SK-N-SH (cell line): Measurements from ENCODE around the gene SPACA6. TPM values are rescaled to one million over a fixed set of nuclear protein-coding genes. Genes with fewer than 3 reads are reported as not detected.

Experiments
- CTCF ChIA-PET: fragments of 300-600, 350-600 bp; formaldehyde crosslinking; extraction: SDS; loops from one replicate; lab custom pipeline; 2021; lab: Yijun Ruan, JAX
- POLR2A ChIA-PET: fragments of 350-600 bp; sonication (Branson Sonifier 250); formaldehyde crosslinking; extraction: SDS; loops from one replicate; lab custom pipeline; 2020; ENCODE audit warnings: antibody characterized with exemption, inconsistent platforms; lab: Yijun Ruan, JAX
- DNase-seq: peaks from one replicate; pipeline ENCODE4 v3.0.0; 2012
- H2AFZ ChIP-seq: fragments of 200-600 bp; sonication (generic); 2 replicates; pipeline ENCODE4 v1.8.1; 2016; ENCODE audit warnings: antibody characterized with exemption, mild to moderate bottlenecking, low read depth
- H3F3A ChIP-seq: fragments of 200-600 bp; sonication (generic); replicated peaks from 2 replicates; pipeline ENCODE3; 2016; ENCODE audit warnings: antibody characterized with exemption, mild to moderate bottlenecking; ENCODE audit not compliant: insufficient read depth
- H3K27ac ChIP-seq, 2 experiments: fragments of 200-500 bp in 1 of 2; fragments of 200-600 bp in 1 of 2; sonication (Bioruptor generic) in 1 of 2; sonication (generic), shearing (Covaris generic) in 1 of 2; 2 replicates each; pipeline versions ENCODE4 v1.5.1 to v1.6.1; 2014 to 2016; ENCODE audit warnings: low read depth in 2 of 2, inconsistent platforms in 1 of 2, low read length in 1 of 2, mild to moderate bottlenecking in 1 of 2, mixed read lengths in 1 of 2
- H3K27me3 ChIP-seq: fragments of 200-600 bp; sonication (generic), shearing (Covaris generic); 2 replicates; pipeline ENCODE4 v1.6.1; 2016; ENCODE audit warnings: mixed run types; ENCODE audit not compliant: insufficient read depth
- H3K36me3 ChIP-seq, 2 experiments: fragments of 200-500 bp in 1 of 2; fragments of 200-600 bp in 1 of 2; sonication (Bioruptor generic) in 1 of 2; sonication (generic) in 1 of 2; replicated peaks in 1 of 2; 2 replicates each; pipeline versions ENCODE3 to v1.5.1; 2014 to 2016; ENCODE audit warnings: low read length in 1 of 2, mild to moderate bottlenecking in 1 of 2; ENCODE audit not compliant: insufficient read depth in 2 of 2, control insufficient read depth in 1 of 2
- H3K4me1 ChIP-seq, 2 experiments: fragments of 200-500 bp in 1 of 2; fragments of 200-600 bp in 1 of 2; sonication (Bioruptor generic) in 1 of 2; sonication (generic), shearing (Covaris generic) in 1 of 2; 2 replicates each; pipeline versions ENCODE4 v1.5.1 to v1.6.1; 2014 to 2016; ENCODE audit warnings: low read depth in 1 of 2, low read length in 1 of 2, mixed run types in 1 of 2; ENCODE audit not compliant: insufficient read depth in 2 of 2, control insufficient read depth in 1 of 2
- H3K4me2 ChIP-seq: fragments of 200-600 bp; sonication (generic), shearing (Covaris generic); 2 replicates; pipeline ENCODE4 v1.6.1; 2017; ENCODE audit warnings: mixed run types
- H3K4me3 ChIP-seq, 2 experiments: fragments of 200-500 bp in 1 of 2; fragments of 200-600 bp in 1 of 2; sonication (Bioruptor generic) in 1 of 2; sonication (generic), shearing (Covaris generic) in 1 of 2; 2 replicates each; pipeline versions ENCODE4 v1.5.1 to v1.8.1; 2014 to 2016; ENCODE audit warnings: low read depth in 2 of 2, inconsistent platforms in 1 of 2, low read length in 1 of 2, mild to moderate bottlenecking in 1 of 2, mixed read lengths in 1 of 2, moderate library complexity in 1 of 2
- H3K79me2 ChIP-seq: fragments of 200-600 bp; sonication (generic); 2 replicates; pipeline ENCODE4 v1.8.1; 2017; ENCODE audit warnings: mild to moderate bottlenecking; ENCODE audit not compliant: insufficient read depth
- H3K9ac ChIP-seq: fragments of 200-600 bp; sonication (generic); 2 replicates; pipeline ENCODE4 v1.6.1; 2017; ENCODE audit warnings: mixed run types
- H3K9me2 ChIP-seq: fragments of 200-600 bp; sonication (generic); 2 replicates; pipeline ENCODE4 v1.6.1; 2017; ENCODE audit warnings: mixed run types
- H3K9me3 ChIP-seq: fragments of 200-600 bp; sonication (generic); 2 replicates; pipeline ENCODE4 v1.6.1; 2017; ENCODE audit warnings: mixed run types, mild to moderate bottlenecking, moderate library complexity
- H4K20me1 ChIP-seq: fragments of 200-600 bp; sonication (generic); 2 replicates; pipeline ENCODE4 v1.6.1; 2017; ENCODE audit warnings: mild to moderate bottlenecking, mixed run types; ENCODE audit not compliant: insufficient read depth
- ELF1 ChIP-seq: IDR thresholded peaks from 2 replicates; pipeline ENCODE4 v1.4.0; 2012
- FOSL2 ChIP-seq: IDR thresholded peaks from 2 replicates; pipeline ENCODE4 v1.4.0; 2012; ENCODE audit warnings: low read depth, mild to moderate bottlenecking, moderate library complexity, borderline replicate concordance
- FOXJ3 ChIP-seq: sonication (generic); formaldehyde crosslinking; IDR thresholded peaks from 2 replicates; pipeline ENCODE4 v1.5.1; 2020; ENCODE audit warnings: mild to moderate bottlenecking, missing genetic modification reagents
- GABPA ChIP-seq: IDR thresholded peaks from 2 replicates; pipeline ENCODE4 v1.4.0; 2012; ENCODE audit warnings: low read depth, mild to moderate bottlenecking
- GATA2 ChIP-seq: sonication (generic); formaldehyde crosslinking; IDR thresholded peaks from 2 replicates; pipeline ENCODE4 v1.5.0; 2020; ENCODE audit warnings: mild to moderate bottlenecking, missing genetic modification reagents
- JUND ChIP-seq: IDR thresholded peaks from 2 replicates; pipeline ENCODE4 v1.4.0; 2012
- MEF2A ChIP-seq: IDR thresholded peaks from 2 replicates; pipeline ENCODE4 v1.4.0; 2012; ENCODE audit warnings: low read depth, borderline replicate concordance
- NFIC ChIP-seq: IDR thresholded peaks from 2 replicates; pipeline ENCODE4 v1.4.0; 2012; ENCODE audit warnings: borderline replicate concordance
- NRF1 ChIP-seq: IDR thresholded peaks from 2 replicates; pipeline ENCODE4 v1.6.1; 2012; ENCODE audit warnings: low read depth, mild to moderate bottlenecking, low read length
- RAD21 ChIP-seq: IDR thresholded peaks from 2 replicates; pipeline ENCODE4 v1.6.1; 2012; ENCODE audit warnings: mild to moderate bottlenecking, low read length
- RCOR1 ChIP-seq: fragments of 150-350 bp; IDR thresholded peaks from 2 replicates; pipeline ENCODE4 v1.6.1; 2017; ENCODE audit warnings: antibody characterized with exemption, low read length
- TAF1 ChIP-seq: IDR thresholded peaks from 2 replicates; pipeline ENCODE4 v1.6.1; 2012; ENCODE audit warnings: low read depth, mild to moderate bottlenecking, low read length, moderate library complexity, borderline replicate concordance
- YY1 ChIP-seq: IDR thresholded peaks from 2 replicates; pipeline ENCODE4 v1.4.0; 2012; ENCODE audit warnings: low read depth, mild to moderate bottlenecking
- WGBS: methylation state at CpG from one replicate; pipeline ENCODE4 v1.1.6; 2017; ENCODE audit warnings: low lambda C conversion rate; 5-methylcytosine and 5-hydroxymethylcytosine counted together
- polyA plus RNA-seq, 3 experiments: library from polyadenylated mRNA; depleted of rRNA; stranded (reverse); fragments of >200 nt; gene quantifications; 2 replicates each; pipeline ENCODE4 v1.2.3, GENCODE V29; 2012
- TF ChIP-seq, protein P1 (sequence below): fragments of 150-350 bp; IDR thresholded peaks from 2 replicates; pipeline ENCODE4 v1.6.1; 2017; ENCODE audit warnings: antibody characterized with exemption, low read length, low read depth, borderline replicate concordance
- TF ChIP-seq, protein P2 (sequence below): IDR thresholded peaks from 2 replicates; pipeline ENCODE4 v1.4.0; 2012; ENCODE audit warnings: low read depth, borderline replicate concordance
- TF ChIP-seq, protein P3 (sequence below): IDR thresholded peaks from 2 replicates; pipeline ENCODE4 v1.4.0; 2012; ENCODE audit warnings: low read depth, borderline replicate concordance
- TF ChIP-seq, protein P4 (sequence below): fragments of 150-350 bp; IDR thresholded peaks from 2 replicates; pipeline ENCODE4 v1.6.1; 2016; ENCODE audit warnings: mild to moderate bottlenecking, low read depth, low read length

SPACA6 gene
- polyA plus RNA-seq, 1 of the 3 experiments (the other 2 are of a cell fraction) = 15.8 TPM

- H3F3A ChIP-seq = peaks cover 6% of the 10 kb centered on the region
- H3K27ac ChIP-seq = no peak overlapping the region
- no peak overlapping the region for H3K4me2 ChIP-seq
- 9% methylated on average over 3 of the region's 4 CpGs for WGBS
- H3K4me3 ChIP-seq = no peak overlapping the region
- no peak overlapping the region for H3K9ac ChIP-seq
- TF ChIP-seq FOXJ3 (CRISPR knock-in tag) (no peak), YY1 (no peak), NFIC (no peak), GABPA (no peak), TAF1 (no peak), FOSL2 (no peak), JUND (no peak), ELF1 (no peak), RAD21 (no peak), GATA2 (no peak), RCOR1 (no peak), NRF1 (no peak), MEF2A (no peak)
- TF ChIP-seq, protein P1, sequence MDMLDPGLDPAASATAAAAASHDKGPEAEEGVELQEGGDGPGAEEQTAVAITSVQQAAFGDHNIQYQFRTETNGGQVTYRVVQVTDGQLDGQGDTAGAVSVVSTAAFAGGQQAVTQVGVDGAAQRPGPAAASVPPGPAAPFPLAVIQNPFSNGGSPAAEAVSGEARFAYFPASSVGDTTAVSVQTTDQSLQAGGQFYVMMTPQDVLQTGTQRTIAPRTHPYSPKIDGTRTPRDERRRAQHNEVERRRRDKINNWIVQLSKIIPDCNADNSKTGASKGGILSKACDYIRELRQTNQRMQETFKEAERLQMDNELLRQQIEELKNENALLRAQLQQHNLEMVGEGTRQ = no peak
- TF ChIP-seq, protein P2, sequence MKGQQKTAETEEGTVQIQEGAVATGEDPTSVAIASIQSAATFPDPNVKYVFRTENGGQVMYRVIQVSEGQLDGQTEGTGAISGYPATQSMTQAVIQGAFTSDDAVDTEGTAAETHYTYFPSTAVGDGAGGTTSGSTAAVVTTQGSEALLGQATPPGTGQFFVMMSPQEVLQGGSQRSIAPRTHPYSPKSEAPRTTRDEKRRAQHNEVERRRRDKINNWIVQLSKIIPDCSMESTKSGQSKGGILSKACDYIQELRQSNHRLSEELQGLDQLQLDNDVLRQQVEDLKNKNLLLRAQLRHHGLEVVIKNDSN = no peak
- TF ChIP-seq, protein P3, sequence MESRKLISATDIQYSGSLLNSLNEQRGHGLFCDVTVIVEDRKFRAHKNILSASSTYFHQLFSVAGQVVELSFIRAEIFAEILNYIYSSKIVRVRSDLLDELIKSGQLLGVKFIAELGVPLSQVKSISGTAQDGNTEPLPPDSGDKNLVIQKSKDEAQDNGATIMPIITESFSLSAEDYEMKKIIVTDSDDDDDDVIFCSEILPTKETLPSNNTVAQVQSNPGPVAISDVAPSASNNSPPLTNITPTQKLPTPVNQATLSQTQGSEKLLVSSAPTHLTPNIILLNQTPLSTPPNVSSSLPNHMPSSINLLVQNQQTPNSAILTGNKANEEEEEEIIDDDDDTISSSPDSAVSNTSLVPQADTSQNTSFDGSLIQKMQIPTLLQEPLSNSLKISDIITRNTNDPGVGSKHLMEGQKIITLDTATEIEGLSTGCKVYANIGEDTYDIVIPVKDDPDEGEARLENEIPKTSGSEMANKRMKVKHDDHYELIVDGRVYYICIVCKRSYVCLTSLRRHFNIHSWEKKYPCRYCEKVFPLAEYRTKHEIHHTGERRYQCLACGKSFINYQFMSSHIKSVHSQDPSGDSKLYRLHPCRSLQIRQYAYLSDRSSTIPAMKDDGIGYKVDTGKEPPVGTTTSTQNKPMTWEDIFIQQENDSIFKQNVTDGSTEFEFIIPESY = no peak
- TF ChIP-seq, protein P4, sequence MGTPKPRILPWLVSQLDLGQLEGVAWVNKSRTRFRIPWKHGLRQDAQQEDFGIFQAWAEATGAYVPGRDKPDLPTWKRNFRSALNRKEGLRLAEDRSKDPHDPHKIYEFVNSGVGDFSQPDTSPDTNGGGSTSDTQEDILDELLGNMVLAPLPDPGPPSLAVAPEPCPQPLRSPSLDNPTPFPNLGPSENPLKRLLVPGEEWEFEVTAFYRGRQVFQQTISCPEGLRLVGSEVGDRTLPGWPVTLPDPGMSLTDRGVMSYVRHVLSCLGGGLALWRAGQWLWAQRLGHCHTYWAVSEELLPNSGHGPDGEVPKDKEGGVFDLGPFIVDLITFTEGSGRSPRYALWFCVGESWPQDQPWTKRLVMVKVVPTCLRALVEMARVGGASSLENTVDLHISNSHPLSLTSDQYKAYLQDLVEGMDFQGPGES = no peak
- H4K20me1 ChIP-seq = no peaks in the 10 kb centered on the region
- ChIA-PET POLR2A (no interaction called here), CTCF (interaction anchor here (1.1 to 2.4 kb wide), 5 partner anchors 123 to 233 kb away, joined by 3 to 12 read pairs (median 7); partner anchors contain the start of gene CEACAM18)
- no peaks in the 10 kb centered on the region for H3K79me2 ChIP-seq
- H3K9me2 ChIP-seq = no peaks in the 10 kb centered on the region
- H2AFZ ChIP-seq = no peak overlapping the region
- H3K4me1 ChIP-seq = no peaks in the 10 kb centered on the region
- DNase-seq = no peak
- H3K9me3 ChIP-seq = no peaks in the 10 kb centered on the region
- peaks cover 14% of the 10 kb centered on the region; the same call in 1 of the 2 replicates for H3K27me3 ChIP-seq
- no peaks in the 10 kb centered on the region for H3K36me3 ChIP-seq
These were observed 38.3 kb upstream of the SPACA6 start for GRCh38 chr19:51654783-51655182.
